PC-9 (cell line): ENCODE results near the gene ARL4A.

ENCODE experiments used
- EZH2 ChIP-seq: fragments of 200-600 bp; sonication (generic); IDR thresholded peaks from 2 replicates; pipeline ENCODE4 v1.8.0; 2017; ENCODE audit warnings: antibody characterized with exemption, low read depth
- TF ChIP-seq, protein P1 (sequence below): fragments of 200-600 bp; sonication (generic); conservative IDR thresholded peaks from 2 replicates; pipeline ENCODE4 v1.6.1; 2017; ENCODE audit warnings: mixed run types, antibody characterized with exemption, mild to moderate bottlenecking, moderate library complexity

DNA sequence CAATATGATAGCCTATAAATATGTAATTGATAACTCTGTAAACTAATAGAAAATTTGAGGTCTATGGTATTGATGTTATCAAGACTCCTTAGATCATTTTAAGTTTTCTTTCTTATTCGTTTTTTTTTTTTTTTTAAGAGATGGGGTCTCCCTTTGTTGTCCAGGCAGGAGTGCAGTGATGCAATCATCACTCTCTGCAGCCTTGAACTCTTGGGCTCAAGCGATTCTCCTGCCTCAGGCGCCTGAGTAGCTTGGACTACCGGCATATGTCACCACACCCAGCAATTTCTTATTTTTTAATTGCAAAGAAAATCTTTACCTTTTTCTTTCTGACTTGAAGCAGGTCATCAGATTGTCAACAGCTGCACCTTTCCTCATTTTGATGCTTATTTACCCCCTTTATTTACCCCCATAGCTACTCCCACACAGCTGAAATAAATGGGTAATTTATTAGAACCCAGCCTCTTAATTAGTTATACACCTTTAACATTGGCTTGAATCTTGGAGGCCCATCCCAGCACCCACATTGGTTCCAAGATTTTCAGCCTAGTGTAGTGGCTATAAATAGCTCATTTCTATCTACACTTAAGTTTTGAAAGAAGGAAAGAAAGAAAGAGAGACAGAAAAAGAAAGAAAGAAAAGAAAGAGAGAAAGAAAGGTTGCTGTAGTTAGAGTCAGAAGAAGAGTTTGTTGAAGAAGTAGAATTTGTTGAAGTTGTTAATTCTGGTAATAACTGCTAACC, 38.3 kb downstream of the ARL4A start:
- TF ChIP-seq, protein P1, sequence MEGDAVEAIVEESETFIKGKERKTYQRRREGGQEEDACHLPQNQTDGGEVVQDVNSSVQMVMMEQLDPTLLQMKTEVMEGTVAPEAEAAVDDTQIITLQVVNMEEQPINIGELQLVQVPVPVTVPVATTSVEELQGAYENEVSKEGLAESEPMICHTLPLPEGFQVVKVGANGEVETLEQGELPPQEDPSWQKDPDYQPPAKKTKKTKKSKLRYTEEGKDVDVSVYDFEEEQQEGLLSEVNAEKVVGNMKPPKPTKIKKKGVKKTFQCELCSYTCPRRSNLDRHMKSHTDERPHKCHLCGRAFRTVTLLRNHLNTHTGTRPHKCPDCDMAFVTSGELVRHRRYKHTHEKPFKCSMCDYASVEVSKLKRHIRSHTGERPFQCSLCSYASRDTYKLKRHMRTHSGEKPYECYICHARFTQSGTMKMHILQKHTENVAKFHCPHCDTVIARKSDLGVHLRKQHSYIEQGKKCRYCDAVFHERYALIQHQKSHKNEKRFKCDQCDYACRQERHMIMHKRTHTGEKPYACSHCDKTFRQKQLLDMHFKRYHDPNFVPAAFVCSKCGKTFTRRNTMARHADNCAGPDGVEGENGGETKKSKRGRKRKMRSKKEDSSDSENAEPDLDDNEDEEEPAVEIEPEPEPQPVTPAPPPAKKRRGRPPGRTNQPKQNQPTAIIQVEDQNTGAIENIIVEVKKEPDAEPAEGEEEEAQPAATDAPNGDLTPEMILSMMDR: no peak
- no peak for TF ChIP-seq EZH2
